HCT116 (cell line): ENCODE data around the gene SLC15A2. TPM values are rescaled to one million over a fixed set of nuclear protein-coding genes. Genes with fewer than 3 reads are reported as not detected.
A peak's percentile ranks its signal among the peaks of the same experiment; 100 is the strongest.

Experiments used
- ATAC-seq: fragments of 200-7000 bp; cut with Tn5 transposase; 2 replicates; pipeline ENCODE4 v1.9.1; 2020; ENCODE audit warnings: mild to moderate bottlenecking, moderate library complexity
- BruUV-seq: library from RNA; stranded (reverse); fragments of 400-500 nt; replicated peaks from 2 replicates; lab custom pipeline; 2021; lab: Mats Ljungman, UMichigan
- CTCF ChIA-PET: fragments of 300-600 bp; sonication (Branson Sonifier 250); formaldehyde crosslinking; loops from one replicate; lab custom pipeline; 2021; ENCODE audit warnings: antibody characterized with exemption; lab: Charles Lee
- POLR2A ChIA-PET: fragments of 300-600, 350-600 bp; sonication (Branson Sonifier 250); formaldehyde crosslinking; loops from one replicate; lab custom pipeline; 2021; ENCODE audit warnings: antibody characterized with exemption; lab: Charles Lee
- RAD21 ChIA-PET, 2 experiments: fragments of 300-600 bp; sonication (Branson Sonifier 250); formaldehyde crosslinking; loops; one replicate each; lab custom pipeline; 2023; ENCODE audit warnings: low total read pairs in 2 of 2; ENCODE audit not compliant: uncharacterized antibody in 2 of 2, unreplicated experiment in 2 of 2, low non-redundant PET in 1 of 2; lab: Charles Lee
- DNase-seq: peaks from one replicate; pipeline ENCODE4 v3.0.0-alpha.2; 2010; ENCODE audit warnings: low read depth, low spot score
- H2AFZ ChIP-seq: fragments of 200-600 bp; shearing (Covaris generic), sonication (generic); 2 replicates; pipeline ENCODE4 v1.6.1; 2017; ENCODE audit warnings: low read depth, mixed run types, mixed read lengths, antibody characterized with exemption, low read length; ENCODE audit not compliant: poor library complexity, severe bottlenecking
- H3K27ac ChIP-seq: 2 replicates; pipeline ENCODE4 v1.5.1; 2012; ENCODE audit warnings: low read depth, low read length
- H3K27me3 ChIP-seq: fragments of 200-600 bp; sonication (generic); 2 replicates; pipeline ENCODE4 v1.6.1; 2016; ENCODE audit warnings: mixed run types, low read length, mixed read lengths; ENCODE audit not compliant: insufficient read depth
- H3K36me3 ChIP-seq, 2 experiments: fragments of 200-500 bp in 1 of 2; fragments of 200-600 bp in 1 of 2; sonication (Bioruptor generic) in 1 of 2; sonication (generic) in 1 of 2; 2 replicates each; pipeline versions ENCODE4 v1.5.1 to v1.6.1; 2014 to 2016; ENCODE audit warnings: low read length in 2 of 2, inconsistent platforms in 1 of 2, mixed read lengths in 1 of 2, mixed run types in 1 of 2; ENCODE audit not compliant: insufficient read depth in 2 of 2, control insufficient read depth in 1 of 2
- H3K4me1 ChIP-seq, 2 experiments: fragments of 200-600 bp in 1 of 2; sonication (generic) in 1 of 2; 2 replicates each; pipeline versions ENCODE4 v1.5.1 to v1.6.1; 2012 to 2017; ENCODE audit warnings: low read length in 2 of 2, inconsistent platforms in 1 of 2, mild to moderate bottlenecking in 1 of 2, mixed read lengths in 1 of 2, mixed run types in 1 of 2, moderate library complexity in 1 of 2; ENCODE audit not compliant: insufficient read depth in 2 of 2, control insufficient read depth in 1 of 2
- H3K4me2 ChIP-seq: fragments of 200-600 bp; sonication (generic); 2 replicates; pipeline ENCODE4 v1.6.1; 2017; ENCODE audit warnings: mixed run types, low read length, mixed read lengths
- H3K4me3 ChIP-seq, 2 experiments: fragments of 200-600 bp in 1 of 2; sonication (generic) in 1 of 2; replicated peaks in 1 of 2; 2 replicates each; pipeline ENCODE4 v1.5.1; 2011 to 2016; ENCODE audit warnings: low read length in 2 of 2, control low read depth in 1 of 2, low read depth in 1 of 2, mild to moderate bottlenecking in 1 of 2, mixed read lengths in 1 of 2, mixed run types in 1 of 2
- H3K79me2 ChIP-seq: fragments of 200-600 bp; sonication (generic); 2 replicates; pipeline ENCODE4 v1.6.1; 2017; ENCODE audit warnings: mild to moderate bottlenecking, mixed run types, low read length, moderate library complexity, mixed read lengths; ENCODE audit not compliant: insufficient read depth
- H3K9ac ChIP-seq: fragments of 200-600 bp; sonication (generic); 2 replicates; pipeline ENCODE4 v1.6.1; 2016; ENCODE audit warnings: low read length, mixed read lengths
- H3K9me2 ChIP-seq: fragments of 200-600 bp; sonication (generic), shearing (Covaris generic); 2 replicates; pipeline ENCODE4 v1.6.1; 2017; ENCODE audit warnings: mixed run types, mild to moderate bottlenecking, moderate library complexity; ENCODE audit not compliant: insufficient read depth
- H3K9me3 ChIP-seq, 2 experiments: fragments of 200-500 bp in 1 of 2; fragments of 200-600 bp in 1 of 2; sonication (Bioruptor generic) in 1 of 2; sonication (generic) in 1 of 2; 2 replicates each; pipeline ENCODE4 v1.6.1; 2014 to 2017; ENCODE audit warnings: low read length in 2 of 2, mixed read lengths in 2 of 2, inconsistent platforms in 1 of 2, low read depth in 1 of 2, mild to moderate bottlenecking in 1 of 2, mixed run types in 1 of 2, moderate library complexity in 1 of 2; ENCODE audit not compliant: control insufficient read depth in 1 of 2, insufficient read depth in 1 of 2
- H4K20me1 ChIP-seq: fragments of 200-600 bp; sonication (generic), shearing (Covaris generic); 2 replicates; pipeline ENCODE4 v1.6.1; 2017; ENCODE audit warnings: mixed run types, mild to moderate bottlenecking, moderate library complexity; ENCODE audit not compliant: insufficient read depth
- EZH2phosphoT487 ChIP-seq: fragments of 200-600 bp; IDR thresholded peaks from 2 replicates; pipeline ENCODE4 v1.6.1; 2018; ENCODE audit warnings: antibody characterized with exemption, borderline replicate concordance
- FOSL1 ChIP-seq: IDR thresholded peaks from 2 replicates; pipeline ENCODE4 v1.6.1; 2012; ENCODE audit warnings: low read depth
- JUND ChIP-seq: IDR thresholded peaks from 2 replicates; pipeline ENCODE4 v1.6.1; 2012
- POLR2AphosphoS5 ChIP-seq: IDR thresholded peaks from 2 replicates; pipeline ENCODE4 v1.6.1; 2011; ENCODE audit warnings: mild to moderate bottlenecking, low read depth, low read length, moderate library complexity
- RAD21 ChIP-seq: IDR thresholded peaks from 2 replicates; pipeline ENCODE4 v1.6.1; 2012; ENCODE audit warnings: low read depth, mild to moderate bottlenecking
- SIN3A ChIP-seq: IDR thresholded peaks from 2 replicates; pipeline ENCODE4 v1.6.1; 2012; ENCODE audit warnings: low read depth
- YY1 ChIP-seq: IDR thresholded peaks from 2 replicates; pipeline ENCODE4 v1.6.1; 2011; ENCODE audit warnings: low read length, low read depth, moderate library complexity, mild to moderate bottlenecking; ENCODE audit not compliant: insufficient replicate concordance; ENCODE audit errors: extremely low read depth
- intact Hi-C: fragments of 100-400 bp; cut with micrococcal nuclease; formaldehyde crosslinking; loops from 2 replicates; pipeline ENCODE4 v1.10.0; 2022
- total RNA-seq: library from RNA; stranded (reverse); gene quantifications from one replicate; pipeline ENCODE4 v1.2.1, GENCODE V29; 2021; ENCODE audit not compliant: unreplicated experiment
- TF ChIP-seq, protein P1 (sequence below): IDR thresholded peaks from 2 replicates; pipeline ENCODE4 v1.6.1; 2012
- TF ChIP-seq, protein P2 (sequence below), 3 experiments: fragments of 200-600 bp in 1 of 3; sonication (generic) in 1 of 3; IDR thresholded peaks in 2 of 3; conservative IDR thresholded peaks in 1 of 3; 2 replicates each; pipeline ENCODE4 v1.5.1; 2012 to 2017; ENCODE audit warnings: low read depth in 2 of 3, low read length in 2 of 3, antibody characterized with exemption in 1 of 3, borderline replicate concordance in 1 of 3, control low read depth in 1 of 3, mild to moderate bottlenecking in 1 of 3, mixed read lengths in 1 of 3, mixed run types in 1 of 3, moderate library complexity in 1 of 3; ENCODE audit not compliant: insufficient read depth in 1 of 3

Gene SLC15A2
- total RNA-seq, 1 experiment from 2014 or later = 0.96 TPM

DNA sequence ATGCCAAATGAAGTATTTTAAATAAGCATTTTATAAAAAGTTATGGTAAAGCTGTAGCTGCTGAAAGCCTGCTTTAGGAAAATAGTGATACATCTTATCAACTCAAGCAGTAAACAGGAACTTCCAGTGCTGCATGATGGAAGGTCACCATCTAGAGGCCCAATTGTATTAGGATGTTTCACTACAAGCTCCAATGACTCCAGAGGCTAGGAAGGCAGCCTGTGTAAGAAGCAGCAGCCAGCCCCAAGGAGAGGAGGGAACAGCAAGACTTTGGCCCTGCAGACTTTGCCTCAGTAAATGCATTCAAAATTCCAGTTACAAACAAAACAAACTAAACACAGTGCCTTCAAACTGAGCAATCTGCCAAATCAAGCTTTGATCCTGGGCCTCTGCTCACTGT lies 95.7 kb downstream of the SLC15A2 start:
- TF ChIP-seq, protein P1, sequence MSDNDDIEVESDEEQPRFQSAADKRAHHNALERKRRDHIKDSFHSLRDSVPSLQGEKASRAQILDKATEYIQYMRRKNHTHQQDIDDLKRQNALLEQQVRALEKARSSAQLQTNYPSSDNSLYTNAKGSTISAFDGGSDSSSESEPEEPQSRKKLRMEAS = no peak
- 0 out of 2 replicates have a peak, but pooled peaks have one; percentile 6 for TF ChIP-seq RAD21
- TF ChIP-seq, protein P2, sequence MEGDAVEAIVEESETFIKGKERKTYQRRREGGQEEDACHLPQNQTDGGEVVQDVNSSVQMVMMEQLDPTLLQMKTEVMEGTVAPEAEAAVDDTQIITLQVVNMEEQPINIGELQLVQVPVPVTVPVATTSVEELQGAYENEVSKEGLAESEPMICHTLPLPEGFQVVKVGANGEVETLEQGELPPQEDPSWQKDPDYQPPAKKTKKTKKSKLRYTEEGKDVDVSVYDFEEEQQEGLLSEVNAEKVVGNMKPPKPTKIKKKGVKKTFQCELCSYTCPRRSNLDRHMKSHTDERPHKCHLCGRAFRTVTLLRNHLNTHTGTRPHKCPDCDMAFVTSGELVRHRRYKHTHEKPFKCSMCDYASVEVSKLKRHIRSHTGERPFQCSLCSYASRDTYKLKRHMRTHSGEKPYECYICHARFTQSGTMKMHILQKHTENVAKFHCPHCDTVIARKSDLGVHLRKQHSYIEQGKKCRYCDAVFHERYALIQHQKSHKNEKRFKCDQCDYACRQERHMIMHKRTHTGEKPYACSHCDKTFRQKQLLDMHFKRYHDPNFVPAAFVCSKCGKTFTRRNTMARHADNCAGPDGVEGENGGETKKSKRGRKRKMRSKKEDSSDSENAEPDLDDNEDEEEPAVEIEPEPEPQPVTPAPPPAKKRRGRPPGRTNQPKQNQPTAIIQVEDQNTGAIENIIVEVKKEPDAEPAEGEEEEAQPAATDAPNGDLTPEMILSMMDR (IDR thresholded peaks at IDR 0.05 in 2 of 3, conservative IDR thresholded peaks at IDR 0.05 in 1 of 3; ENCODE audit: borderline replicate concordance in 1 of 3, insufficient read depth in 1 of 3, low read depth in 2 of 3, low read length in 2 of 3) = 0 out of 6 replicates have a peak, but pooled peaks of 1 of the 3 experiments have one; percentile 2
- TF ChIP-seq, all 23 proteins: peak for 2
- ChIA-PET CTCF (no interaction called here), RAD21 (no interaction called here), POLR2A (no interaction called here)
- DNase-seq (no peak), ATAC-seq (no peak)
- Histone ChIP-seq H3K9me3 (no peaks in the 10 kb centered on the region), H3K4me1 (0 out of 4 replicates have a peak, but pooled peaks cover 0 to under 1% of the 10 kb centered on the region in 2 experiments), H3K79me2 (no peaks in the 10 kb centered on the region), H3K9ac (no peak overlapping the region), H4K20me1 (no peaks in the 10 kb centered on the region), H3K9me2 (no peaks in the 10 kb centered on the region), H3K4me3 (no peak overlapping the region), H3K27ac (no peak overlapping the region), H3K27me3 (no peaks in the 10 kb centered on the region), H2AFZ (no peak overlapping the region), H3K36me3 (no peaks in the 10 kb centered on the region), H3K4me2 (no peak overlapping the region)
- no TSS peak for BruUV-seq
- intact Hi-C loops = no loop called here

DNA sequence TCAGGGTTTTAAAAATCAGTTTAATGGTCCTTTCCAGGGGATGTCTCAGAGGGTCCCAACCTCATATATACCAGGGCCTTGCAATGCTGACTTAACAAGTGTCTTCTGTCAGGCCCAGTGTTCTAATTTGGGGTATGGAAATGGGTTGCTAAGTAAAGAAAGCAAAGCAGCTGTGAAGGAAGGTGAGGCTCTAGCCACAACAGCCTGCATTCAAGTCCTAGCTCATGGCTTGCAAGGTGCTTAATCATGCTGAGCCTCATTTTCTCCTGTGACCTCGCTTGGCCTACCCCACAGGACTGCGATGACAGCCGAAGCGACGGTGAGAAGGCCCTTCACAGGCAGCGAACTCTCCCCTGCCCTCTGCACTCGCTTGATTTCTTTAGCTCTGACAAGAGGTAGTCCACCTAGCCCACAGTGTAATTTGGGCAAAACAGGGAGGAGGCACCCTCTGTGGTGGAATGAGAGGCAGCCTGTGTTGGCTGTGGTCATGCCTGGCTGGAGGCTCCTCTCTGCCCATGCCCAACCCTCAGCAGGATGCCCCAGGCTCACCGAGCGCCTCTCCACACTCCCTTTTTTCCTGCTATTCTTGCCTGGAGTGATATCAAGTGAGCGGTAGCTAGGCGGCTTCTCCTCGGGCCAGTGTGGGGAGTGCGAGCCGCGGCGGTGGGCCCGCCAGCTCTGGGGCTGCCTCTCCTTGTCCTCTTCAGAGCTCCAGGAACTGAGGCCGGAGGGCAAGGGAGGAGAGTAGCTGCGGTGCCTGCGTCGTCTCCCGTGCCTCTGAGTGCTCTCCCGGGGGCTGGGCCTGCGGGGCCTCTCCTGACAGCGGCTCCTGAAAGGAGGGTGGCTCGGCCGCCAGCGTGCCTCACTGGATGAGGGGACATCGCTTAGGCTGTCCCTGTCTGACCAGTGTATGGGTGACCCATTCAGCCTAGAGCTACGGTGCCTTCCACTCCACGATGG lies 98.7 kb downstream of the SLC15A2 start:
- Histone ChIP-seq H3K9me3 (no peaks in the 10 kb centered on the region), H3K27ac (no peak overlapping the region), H3K9ac (no peak overlapping the region), H4K20me1 (no peaks in the 10 kb centered on the region)
- intact Hi-C loops = no loop called here
- no peak for DNase-seq
- no peak for ATAC-seq
- TF ChIP-seq, protein P1 = no peak
- TF ChIP-seq EZH2phosphoT487 (no peak), JUND (no peak), YY1 (no peak), SIN3A (no peak), FOSL1 (no peak), POLR2AphosphoS5 (no peak)
- TF ChIP-seq, all 23 proteins: peak for 0
- H3K79me2 ChIP-seq = no peaks in the 10 kb centered on the region
- no peaks in the 10 kb centered on the region for H3K27me3 ChIP-seq
- peaks cover 0 to 12% of the 10 kb centered on the region in 2 experiments; a peak in 3 of 4 replicates for H3K4me1 ChIP-seq
- BruUV-seq = no TSS peak
- H3K4me2 ChIP-seq = no peak overlapping the region
- H3K36me3 ChIP-seq = no peaks in the 10 kb centered on the region
- CTCF ChIA-PET = no interaction called here
- H3K9me2 ChIP-seq = no peaks in the 10 kb centered on the region
- POLR2A ChIA-PET = no interaction called here
- no peak overlapping the region for H3K4me3 ChIP-seq
- H2AFZ ChIP-seq = no peak overlapping the region
- RAD21 ChIA-PET = no interaction called here
